COLO668 (cell line): ENCODE results near the gene DIPK1B.

Experiments used
- DNase-seq: peaks from one replicate; lab custom pipeline; 2025; ENCODE audit not compliant: unreplicated experiment; lab: John Stamatoyannopoulos, UW

Gene DIPK1B

DNA sequence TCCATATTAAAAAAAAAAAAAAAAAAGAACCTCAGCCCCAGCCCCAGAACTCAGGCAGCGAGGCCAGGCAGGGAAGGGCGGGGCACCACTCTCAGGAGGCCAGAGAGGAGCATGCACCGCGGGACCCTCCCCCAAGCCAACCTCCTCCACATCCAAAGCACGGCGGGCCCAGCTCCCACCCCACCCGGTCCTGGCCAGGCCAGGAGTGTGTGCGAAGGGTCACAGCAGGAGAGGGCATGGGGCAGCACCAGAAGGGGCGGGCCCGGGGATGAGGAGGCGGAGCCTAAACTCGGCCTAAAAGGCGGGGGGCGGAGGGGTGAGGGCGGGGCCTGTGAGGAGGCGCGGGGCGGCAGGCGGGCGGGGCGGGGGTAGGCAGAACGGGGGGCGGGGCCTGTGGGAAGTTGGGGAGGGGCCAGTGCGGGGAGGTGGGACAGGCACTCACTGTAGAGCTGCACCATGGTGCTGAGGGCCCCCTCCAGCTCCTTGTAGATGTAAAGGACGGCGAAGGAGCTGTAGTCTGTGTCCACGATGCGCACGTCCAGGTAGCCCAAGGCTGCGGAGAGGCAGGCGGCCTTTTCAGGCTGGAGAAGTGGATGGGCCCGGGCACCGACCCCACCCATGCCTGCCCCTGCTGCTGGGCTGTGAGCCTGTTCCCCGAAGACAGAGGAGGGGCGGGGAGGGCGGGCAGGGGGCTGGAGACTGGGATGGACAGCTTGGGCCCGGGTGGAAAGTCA, 50.7 kb downstream of the DIPK1B start:
- DNase-seq: no peak

DNA sequence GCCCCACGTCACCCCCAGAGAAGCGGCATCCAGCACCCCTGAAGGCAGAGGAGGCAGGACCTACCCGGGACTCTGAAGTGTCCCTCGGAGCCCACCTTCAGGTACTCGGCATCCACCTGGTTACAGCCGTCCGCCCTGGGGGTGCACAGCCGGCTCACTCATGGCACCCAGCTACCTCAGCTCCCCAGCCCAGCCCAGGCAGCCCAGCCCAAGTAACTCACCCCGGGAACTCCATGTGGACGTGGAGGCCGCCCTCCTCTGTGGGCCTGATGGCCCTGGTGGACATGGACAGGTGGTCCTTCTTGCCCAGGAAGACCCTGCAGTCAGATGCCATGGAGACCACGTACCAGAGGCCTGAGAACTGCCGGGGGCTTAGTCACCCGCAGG, 51.3 kb downstream of the DIPK1B start:
- DNase-seq: no peak

DNA sequence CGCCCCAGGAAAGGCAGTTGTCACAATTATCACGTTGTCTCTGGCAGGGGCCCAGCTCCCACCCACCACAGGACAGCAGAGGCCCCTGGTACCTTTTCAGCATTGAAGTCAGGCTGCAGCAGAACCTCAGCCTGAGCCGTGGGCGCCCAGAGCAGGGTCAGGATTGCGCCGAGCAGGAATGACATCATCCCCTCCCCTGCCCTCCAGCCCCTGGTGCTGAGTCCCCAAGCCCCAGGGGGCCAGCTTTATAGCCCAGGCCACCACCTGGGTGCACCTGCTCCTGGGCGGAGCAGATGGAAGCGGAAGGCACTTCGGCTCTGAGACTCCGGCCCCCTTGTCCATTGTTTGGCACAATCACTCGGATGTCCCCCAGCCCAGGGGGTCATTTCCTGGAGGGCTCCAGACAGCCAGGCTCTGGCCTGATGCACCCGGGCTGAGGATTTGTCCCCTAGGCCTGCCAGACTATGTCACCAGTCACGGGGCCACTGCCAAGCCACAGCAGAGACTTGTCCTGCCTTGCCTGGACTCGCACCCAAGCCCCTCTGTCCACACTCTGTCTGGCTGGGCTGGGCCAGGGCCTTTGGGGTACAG, 52.0 kb downstream of the DIPK1B start, which contains the start of gene LCN15:
LCN15 (minus strand) TSS at position 218 of the 591 bp plus-strand sequence; CDS start at position 188, 30 bp downstream.
- DNase-seq: peak; percentile 94

DNA sequence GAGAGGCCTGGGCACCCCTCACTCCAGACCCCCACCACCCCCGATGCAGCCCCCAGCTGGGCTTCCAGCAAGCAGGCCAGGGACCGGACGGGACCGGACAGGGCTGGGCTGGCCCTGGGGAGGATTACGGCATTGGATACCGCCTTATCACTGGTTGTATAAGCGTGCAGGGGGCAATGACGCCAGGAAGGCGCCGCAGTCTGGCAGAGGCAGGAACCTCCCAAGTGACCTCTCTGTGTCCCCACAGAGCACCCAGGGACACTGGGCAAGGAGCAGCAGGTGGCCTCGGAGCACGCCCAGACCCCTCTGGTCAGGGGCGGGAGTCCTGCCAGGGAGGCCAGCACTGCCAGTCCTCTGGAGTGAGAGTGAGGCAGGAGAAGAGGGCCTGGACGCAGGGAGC, 52.7 kb downstream of the DIPK1B start:
- DNase-seq: peak; percentile 23

DNA sequence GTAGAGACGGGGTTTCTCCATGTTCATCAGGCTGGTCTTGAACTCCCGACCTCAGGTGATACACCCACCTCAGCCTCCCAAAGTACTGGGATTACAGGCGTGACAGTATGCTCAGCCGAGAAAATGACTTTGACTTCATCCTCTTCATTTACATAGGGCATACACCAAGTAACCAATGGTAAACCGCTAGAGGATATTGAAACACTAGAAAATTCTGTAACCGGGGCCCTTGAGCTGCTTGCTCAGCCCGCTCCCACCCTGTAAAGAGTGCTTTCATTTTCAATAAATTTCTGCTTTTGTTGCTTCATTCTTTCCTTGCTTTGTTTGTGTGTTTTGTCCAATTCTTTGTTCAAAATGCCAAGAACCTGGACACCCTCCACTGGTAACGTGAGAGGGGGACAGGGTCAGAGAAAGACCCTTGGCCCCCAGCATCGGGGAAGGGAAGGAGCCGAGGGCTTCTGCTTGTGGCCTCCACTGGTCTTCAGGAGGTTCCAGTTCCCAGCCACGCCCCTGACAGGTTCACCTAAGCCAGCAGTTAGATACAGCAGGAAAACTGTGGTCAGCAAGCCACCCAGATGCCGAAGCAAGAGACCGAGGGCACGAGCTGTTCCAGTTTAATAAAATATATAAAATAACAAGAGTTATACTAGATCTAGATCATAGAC, 53.5 kb downstream of the DIPK1B start:
- peak; percentile 25 for DNase-seq

DNA sequence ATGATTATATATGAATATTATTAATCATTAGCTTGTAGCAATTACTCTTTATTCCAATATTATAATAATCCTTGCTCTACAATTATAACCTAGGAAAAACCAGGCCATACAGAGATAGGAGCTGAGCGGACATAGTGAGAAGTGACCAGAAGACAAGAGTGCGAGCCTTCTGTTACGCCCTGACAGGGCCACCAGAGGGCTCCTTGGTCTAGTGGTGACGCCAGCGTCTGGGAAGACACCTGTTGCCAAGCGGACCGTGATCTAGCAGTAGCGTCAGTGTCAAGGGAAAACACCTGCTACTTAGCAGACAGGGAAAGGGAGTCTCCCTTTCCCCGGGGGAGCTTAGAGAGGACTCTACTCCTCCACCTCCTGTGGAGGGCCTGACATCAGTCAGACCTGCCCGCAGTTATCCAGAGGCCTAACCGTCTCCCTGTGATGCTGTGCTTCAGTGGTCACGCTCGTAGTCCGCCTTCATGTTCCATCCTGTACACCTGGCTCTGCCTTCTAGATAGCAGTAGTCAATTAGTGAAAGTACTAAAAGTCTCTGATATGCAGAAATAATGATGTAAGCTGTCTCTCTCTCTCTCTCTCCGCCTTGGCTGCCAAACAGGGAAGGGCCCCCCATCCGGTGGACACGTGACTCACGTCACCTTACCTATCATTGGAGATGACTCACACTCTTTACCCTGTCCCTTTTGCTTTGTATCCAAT, 54.2 kb downstream of the DIPK1B start:
- peak; percentile 80 for DNase-seq

DNA sequence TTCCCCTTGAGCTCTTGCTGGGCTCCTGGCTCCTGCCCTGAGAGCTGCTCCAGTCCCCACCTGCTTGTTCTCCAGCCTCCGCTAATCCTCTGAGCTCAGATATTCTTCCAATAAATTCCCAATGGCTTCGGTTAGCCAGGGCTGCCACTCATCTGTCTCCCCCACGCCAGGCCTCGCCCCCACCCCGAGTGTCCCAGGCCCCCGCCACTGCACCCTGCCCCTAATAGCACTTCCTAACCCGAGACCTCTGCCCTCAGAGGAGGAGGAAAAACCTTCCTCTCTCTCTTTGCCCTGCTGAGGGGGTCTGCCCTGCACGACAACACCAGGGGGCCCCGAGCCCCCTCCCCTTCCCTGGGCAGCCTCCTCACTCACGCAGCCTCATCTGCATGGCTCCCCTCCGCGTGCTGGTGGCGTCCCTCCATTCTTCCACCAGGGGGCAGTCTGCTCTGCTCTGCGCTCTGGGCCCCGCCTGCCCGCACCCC, 57.4 kb downstream of the DIPK1B start:
- DNase-seq: peak; percentile 36

DNA sequence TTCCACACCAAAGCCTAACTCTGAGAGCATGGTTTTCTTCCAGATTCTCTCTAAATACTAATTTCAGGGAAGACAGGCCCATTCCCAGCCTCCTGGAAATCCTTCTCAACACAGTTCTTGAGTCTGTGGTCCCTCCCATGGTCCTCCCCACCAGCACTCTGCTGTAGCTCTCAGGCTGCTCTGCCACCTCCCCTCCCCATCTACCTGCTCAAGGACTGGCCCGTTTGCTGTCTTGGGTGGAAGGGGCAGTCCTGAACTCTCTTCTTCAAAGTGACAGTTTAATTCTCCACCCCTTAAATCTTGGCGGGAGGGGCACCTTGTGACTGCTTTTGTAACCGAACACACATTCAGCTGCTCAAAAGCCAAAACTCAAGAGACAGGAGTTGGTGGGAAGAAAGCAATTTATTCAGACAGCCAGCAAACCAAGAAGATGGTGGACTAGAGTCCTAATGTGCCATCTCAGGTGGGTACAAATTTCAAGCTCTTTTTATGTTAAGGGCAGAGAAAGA, 59.6 kb downstream of the DIPK1B start:
- no peak for DNase-seq

DNA sequence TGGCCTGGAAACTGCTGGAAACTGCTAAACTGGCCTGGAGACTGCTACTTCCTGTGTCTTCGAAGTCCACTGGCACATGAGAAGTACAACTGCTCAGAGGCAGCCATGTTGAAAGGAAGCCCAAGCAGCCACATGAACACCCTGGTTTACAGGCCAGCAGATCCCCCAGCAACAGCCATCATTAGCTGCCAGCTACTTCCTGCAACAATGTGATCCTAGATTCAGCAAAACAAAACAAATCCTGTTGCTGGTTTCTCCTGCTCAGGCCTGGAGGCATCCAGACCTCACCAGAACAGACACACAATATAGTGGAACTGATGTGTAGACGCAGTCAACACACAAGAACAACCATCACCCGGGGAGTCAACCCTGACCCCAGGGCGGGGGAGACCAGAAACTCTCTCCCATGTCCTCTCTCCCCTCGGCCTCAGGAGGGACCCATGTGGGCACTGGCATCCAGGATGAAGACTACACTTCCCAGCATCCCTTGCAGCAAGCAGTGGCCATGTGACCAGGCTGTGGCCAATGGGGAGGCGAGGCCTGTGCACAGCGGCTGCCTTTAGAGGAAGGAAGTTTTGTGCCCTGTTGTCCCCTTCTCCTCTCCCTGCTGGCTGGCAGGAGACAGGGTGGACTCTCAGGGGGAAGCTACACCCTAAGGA, 61.1 kb downstream of the DIPK1B start:
- peak; percentile 31 for DNase-seq
